Measurements from ENCODE around the gene TFPI.

DNA sequence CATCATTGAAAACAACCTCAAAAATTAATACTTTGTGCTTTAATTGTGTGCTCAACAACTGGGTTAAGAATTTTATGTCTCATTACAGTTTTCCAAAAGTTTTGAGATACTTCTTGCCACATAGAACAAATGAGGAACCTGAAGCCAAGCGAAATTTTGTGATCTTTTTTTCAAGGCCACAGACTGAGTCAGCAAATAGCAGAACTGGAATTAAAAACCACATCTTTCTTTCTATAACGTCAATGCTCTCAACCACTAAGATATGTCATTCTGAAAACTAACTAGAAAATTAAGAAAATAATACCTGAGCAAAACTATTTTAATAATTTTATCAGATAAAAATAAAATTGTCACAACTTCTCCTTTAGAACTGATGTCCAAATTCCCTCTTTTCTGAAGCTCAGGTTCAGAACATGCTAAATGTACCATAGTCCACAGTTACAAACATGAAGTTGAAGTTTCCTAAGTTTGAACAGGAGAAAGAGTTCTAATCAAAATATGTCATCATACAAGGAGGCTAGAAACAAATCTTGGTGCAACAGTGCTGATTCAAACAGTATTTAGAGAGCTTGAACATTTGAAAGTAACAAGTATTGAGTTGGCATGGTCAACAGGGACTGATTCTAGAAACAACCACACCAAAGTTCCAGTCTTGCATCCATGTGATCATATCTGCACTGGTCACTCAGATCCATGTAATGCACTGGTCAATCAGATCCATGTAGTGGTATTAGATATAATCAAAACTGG is 78.6 kb downstream of the TFPI start:
- TF ChIP-seq RAD21 (conservative IDR thresholded peaks at IDR 0.05 in 1 of 2, IDR thresholded peaks at IDR 0.05 in 1 of 2) (no peak), RFX5 (IDR thresholded peaks at IDR 0.05) (no peak), POLR2A (IDR thresholded peaks at IDR 0.05; ENCODE audit: low read length) (no peak), TP53 (CRISPR knock-in tag; IDR thresholded peaks at IDR 0.05) (no peak), CHD4 (IDR thresholded peaks at IDR 0.05; ENCODE audit: borderline replicate concordance) (no peak), SREBF2 (IDR thresholded peaks at IDR 0.05) (no peak), EP300 (IDR thresholded peaks at IDR 0.05) (no peak)
- TF ChIP-seq, protein P1, sequence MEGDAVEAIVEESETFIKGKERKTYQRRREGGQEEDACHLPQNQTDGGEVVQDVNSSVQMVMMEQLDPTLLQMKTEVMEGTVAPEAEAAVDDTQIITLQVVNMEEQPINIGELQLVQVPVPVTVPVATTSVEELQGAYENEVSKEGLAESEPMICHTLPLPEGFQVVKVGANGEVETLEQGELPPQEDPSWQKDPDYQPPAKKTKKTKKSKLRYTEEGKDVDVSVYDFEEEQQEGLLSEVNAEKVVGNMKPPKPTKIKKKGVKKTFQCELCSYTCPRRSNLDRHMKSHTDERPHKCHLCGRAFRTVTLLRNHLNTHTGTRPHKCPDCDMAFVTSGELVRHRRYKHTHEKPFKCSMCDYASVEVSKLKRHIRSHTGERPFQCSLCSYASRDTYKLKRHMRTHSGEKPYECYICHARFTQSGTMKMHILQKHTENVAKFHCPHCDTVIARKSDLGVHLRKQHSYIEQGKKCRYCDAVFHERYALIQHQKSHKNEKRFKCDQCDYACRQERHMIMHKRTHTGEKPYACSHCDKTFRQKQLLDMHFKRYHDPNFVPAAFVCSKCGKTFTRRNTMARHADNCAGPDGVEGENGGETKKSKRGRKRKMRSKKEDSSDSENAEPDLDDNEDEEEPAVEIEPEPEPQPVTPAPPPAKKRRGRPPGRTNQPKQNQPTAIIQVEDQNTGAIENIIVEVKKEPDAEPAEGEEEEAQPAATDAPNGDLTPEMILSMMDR (IDR thresholded peaks at IDR 0.05), result no peak

Measured in A549 (cell line).